Erythroblast (primary cell): ENCODE results near the gene CD200R1L.

ENCODE experiments used
- GATA1 ChIP-seq: IDR thresholded peaks from 2 replicates; pipeline ENCODE4 v1.6.1; 2011; ENCODE audit warnings: low read depth, mild to moderate bottlenecking, control low read depth, low read length, moderate library complexity
- POLR2A ChIP-seq: IDR thresholded peaks from 2 replicates; pipeline ENCODE4 v1.6.1; 2011; ENCODE audit warnings: mild to moderate bottlenecking, low read length

DNA sequence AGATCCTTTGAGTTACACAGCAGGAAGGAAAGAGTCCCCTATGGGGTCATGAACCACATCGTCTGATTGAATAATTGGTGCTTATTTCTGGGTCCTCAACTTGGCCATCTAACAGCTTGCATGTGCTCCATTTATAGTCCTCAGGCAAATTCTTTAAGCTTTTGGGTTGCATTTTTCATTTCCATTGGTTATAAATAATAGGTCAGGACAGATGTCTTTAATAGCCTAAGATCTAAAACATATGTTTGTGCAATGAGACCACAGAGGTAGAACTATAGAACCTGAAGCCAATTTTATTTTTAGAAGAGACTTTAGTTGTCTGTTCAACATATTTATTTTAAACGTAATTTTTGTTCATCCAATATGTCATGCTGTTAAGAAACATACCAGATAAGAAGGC is 43.2 kb downstream of the CD200R1L start:
- TF ChIP-seq POLR2A (no peak), GATA1 (no peak)
